Neuronal stem cell (in vitro differentiated cells): ENCODE measurements around the gene TMEM59. TPM values are rescaled to one million over a fixed set of nuclear protein-coding genes. Genes with fewer than 3 reads are reported as not detected.

Experiments
- small RNA-seq: library from polyadenylated mRNA; stranded (forward); fragments of <200 nt; extraction: miRNeasy Mini kit (QIAGEN cat#:217004); gene quantifications from one replicate; pipeline ENCODE3, GENCODE V24; 2013; ENCODE audit not compliant: insufficient read depth

The TMEM59 gene

Small RNAs within 50 kb of the gene (small RNA-seq; reads per million reads assigned to genes)
- gene AL353898.1 (not detected), gene AL353898.2 (not detected)
